Measurements from ENCODE around the gene MYZAP.

- TF ChIP-seq FOS (IDR thresholded peaks at IDR 0.05; ENCODE audit: low read depth, low read length) (no peak), RFX5 (IDR thresholded peaks at IDR 0.05; ENCODE audit: low read depth, low read length) (no peak), POLR2A (IDR thresholded peaks at IDR 0.05; ENCODE audit: low read depth, low read length) (no peak), CEBPB (IDR thresholded peaks at IDR 0.05; ENCODE audit: low read depth, low read length) (no peak), RCOR1 (IDR thresholded peaks at IDR 0.05; ENCODE audit: insufficient replicate concordance, low read length) (no peak), SMC3 (IDR thresholded peaks at IDR 0.05; ENCODE audit: low read depth, low read length) (no peak), RAD21 (IDR thresholded peaks at IDR 0.05; ENCODE audit: low read length) (no peak), BHLHE40 (IDR thresholded peaks at IDR 0.05; ENCODE audit: low read depth, low read length) (no peak), MAZ (IDR thresholded peaks at IDR 0.05; ENCODE audit: borderline replicate concordance, low read depth, low read length) (no peak), CHD1 (IDR thresholded peaks at IDR 0.05; ENCODE audit: low read depth, low read length) (no peak)
- TF ChIP-seq, protein P1, sequence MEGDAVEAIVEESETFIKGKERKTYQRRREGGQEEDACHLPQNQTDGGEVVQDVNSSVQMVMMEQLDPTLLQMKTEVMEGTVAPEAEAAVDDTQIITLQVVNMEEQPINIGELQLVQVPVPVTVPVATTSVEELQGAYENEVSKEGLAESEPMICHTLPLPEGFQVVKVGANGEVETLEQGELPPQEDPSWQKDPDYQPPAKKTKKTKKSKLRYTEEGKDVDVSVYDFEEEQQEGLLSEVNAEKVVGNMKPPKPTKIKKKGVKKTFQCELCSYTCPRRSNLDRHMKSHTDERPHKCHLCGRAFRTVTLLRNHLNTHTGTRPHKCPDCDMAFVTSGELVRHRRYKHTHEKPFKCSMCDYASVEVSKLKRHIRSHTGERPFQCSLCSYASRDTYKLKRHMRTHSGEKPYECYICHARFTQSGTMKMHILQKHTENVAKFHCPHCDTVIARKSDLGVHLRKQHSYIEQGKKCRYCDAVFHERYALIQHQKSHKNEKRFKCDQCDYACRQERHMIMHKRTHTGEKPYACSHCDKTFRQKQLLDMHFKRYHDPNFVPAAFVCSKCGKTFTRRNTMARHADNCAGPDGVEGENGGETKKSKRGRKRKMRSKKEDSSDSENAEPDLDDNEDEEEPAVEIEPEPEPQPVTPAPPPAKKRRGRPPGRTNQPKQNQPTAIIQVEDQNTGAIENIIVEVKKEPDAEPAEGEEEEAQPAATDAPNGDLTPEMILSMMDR (conservative IDR thresholded peaks at IDR 0.05; ENCODE audit: low read depth, low read length), result no peak
- TF ChIP-seq, protein P2, sequence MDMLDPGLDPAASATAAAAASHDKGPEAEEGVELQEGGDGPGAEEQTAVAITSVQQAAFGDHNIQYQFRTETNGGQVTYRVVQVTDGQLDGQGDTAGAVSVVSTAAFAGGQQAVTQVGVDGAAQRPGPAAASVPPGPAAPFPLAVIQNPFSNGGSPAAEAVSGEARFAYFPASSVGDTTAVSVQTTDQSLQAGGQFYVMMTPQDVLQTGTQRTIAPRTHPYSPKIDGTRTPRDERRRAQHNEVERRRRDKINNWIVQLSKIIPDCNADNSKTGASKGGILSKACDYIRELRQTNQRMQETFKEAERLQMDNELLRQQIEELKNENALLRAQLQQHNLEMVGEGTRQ (IDR thresholded peaks at IDR 0.05; ENCODE audit: low read depth, low read length), result no peak
- TF ChIP-seq, protein P3, sequence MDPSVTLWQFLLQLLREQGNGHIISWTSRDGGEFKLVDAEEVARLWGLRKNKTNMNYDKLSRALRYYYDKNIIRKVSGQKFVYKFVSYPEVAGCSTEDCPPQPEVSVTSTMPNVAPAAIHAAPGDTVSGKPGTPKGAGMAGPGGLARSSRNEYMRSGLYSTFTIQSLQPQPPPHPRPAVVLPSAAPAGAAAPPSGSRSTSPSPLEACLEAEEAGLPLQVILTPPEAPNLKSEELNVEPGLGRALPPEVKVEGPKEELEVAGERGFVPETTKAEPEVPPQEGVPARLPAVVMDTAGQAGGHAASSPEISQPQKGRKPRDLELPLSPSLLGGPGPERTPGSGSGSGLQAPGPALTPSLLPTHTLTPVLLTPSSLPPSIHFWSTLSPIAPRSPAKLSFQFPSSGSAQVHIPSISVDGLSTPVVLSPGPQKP (IDR thresholded peaks at IDR 0.05; ENCODE audit: borderline replicate concordance, low read depth, low read length), result no peak
Observed at GRCh38 chr15:57694279-57694678, 102.6 kb downstream of the MYZAP start.
